NCI-H1694 (cell line): Measurements from ENCODE around the gene VPS26B.
A peak's percentile ranks its signal among the peaks of the same experiment; 100 is the strongest.
"Not testable (repeated sequence)": the region's sequence is repeated elsewhere in the genome, so short reads cannot be mapped to it uniquely, and the experiment has no call there.

Experiments
- DNase-seq: peaks from one replicate; lab custom pipeline; 2025; lab: John Stamatoyannopoulos, UW

The VPS26B gene

GRCh38 chr11:134223836-134224709 is at the start of gene VPS26B, which contains the start of gene NCAPD3:
Gene VPS26B (plus strand): TSS chr11:134224671. CDS start chr11:134225123, 452 bp downstream.
Gene NCAPD3 (minus strand): TSS chr11:134223967. CDS start chr11:134223926, 41 bp downstream.
- peak; percentile 59 for DNase-seq

GRCh38 chr11:134176284-134176683 is 48.2 kb upstream of the VPS26B start:
- DNase-seq: no peak

GRCh38 chr11:134178032-134178674 is 46.3 kb upstream of the VPS26B start:
- no peak for DNase-seq

GRCh38 chr11:134181707-134182106 is 42.8 kb upstream of the VPS26B start:
- no peak for DNase-seq

- DNase-seq: not testable (repeated sequence)
These were observed 36.4 kb upstream of the VPS26B start for GRCh38 chr11:134188092-134188491.

GRCh38 chr11:134196756-134197155 is 27.7 kb upstream of the VPS26B start:
- no peak for DNase-seq

GRCh38 chr11:134199531-134199930 is 24.9 kb upstream of the VPS26B start:
- no peak for DNase-seq

GRCh38 chr11:134200688-134201087 is 23.8 kb upstream of the VPS26B start:
- no peak for DNase-seq

GRCh38 chr11:134202661-134203060 is 21.8 kb upstream of the VPS26B start:
- no peak for DNase-seq

- DNase-seq: no peak
These were observed 18.7 kb upstream of the VPS26B start for GRCh38 chr11:134205729-134206128.

- no peak for DNase-seq
These were observed 18.3 kb upstream of the VPS26B start for GRCh38 chr11:134206185-134206584.

GRCh38 chr11:134207538-134208239 is 16.8 kb upstream of the VPS26B start:
- no peak for DNase-seq

GRCh38 chr11:134215836-134216235 is 8.6 kb upstream of the VPS26B start:
- no peak for DNase-seq

- DNase-seq: no peak
These were observed 7.7 kb upstream of the VPS26B start for GRCh38 chr11:134216816-134217215.

- no peak for DNase-seq
These were observed 1.4 kb upstream of the VPS26B start for GRCh38 chr11:134223121-134223520.

- DNase-seq: peak; percentile 28
These were observed 516 bp downstream of the VPS26B start for GRCh38 chr11:134224710-134225664.

- DNase-seq: no peak
These were observed 2.4 kb downstream of the VPS26B start for GRCh38 chr11:134226806-134227325.

- no peak for DNase-seq
These were observed 4.2 kb downstream of the VPS26B start for GRCh38 chr11:134228625-134229024.

- no peak for DNase-seq
These were observed 4.8 kb downstream of the VPS26B start for GRCh38 chr11:134229126-134229790.

- no peak for DNase-seq
These were observed 5.9 kb downstream of the VPS26B start for GRCh38 chr11:134230339-134230738.
